Cardiac muscle cell (in vitro differentiated cells and primary cell): ENCODE measurements around the gene VPS41. TPM values are rescaled to one million over a fixed set of nuclear protein-coding genes. Genes with fewer than 3 reads are reported as not detected.
A peak's percentile ranks its signal among the peaks of the same experiment; 100 is the strongest.

Experiments used
- DNase-seq, 2 donors: peaks; one replicate each; pipeline versions ENCODE4 v3.0.0 to v3.0.0-alpha.2; 2010 to 2017; ENCODE audit warnings: low read depth in 1 of 2, low spot score in 1 of 2
- H3K27ac ChIP-seq: fragments of 200-600 bp; sonication (generic); 2 replicates; pipeline ENCODE4 v1.5.1; 2016
- H3K27me3 ChIP-seq: fragments of 200-600 bp; sonication (generic); 2 replicates; pipeline ENCODE4 v1.6.0; 2016; ENCODE audit warnings: control low read depth
- H3K36me3 ChIP-seq: fragments of 200-600 bp; sonication (generic); 2 replicates; pipeline ENCODE4 v1.5.1; 2016; ENCODE audit warnings: control low read depth
- H3K4me1 ChIP-seq: fragments of 200-600 bp; sonication (generic); 2 replicates; pipeline ENCODE4 v1.8.1; 2017; ENCODE audit warnings: low read depth, mild to moderate bottlenecking, mixed run types
- H3K4me3 ChIP-seq: fragments of 200-600 bp; sonication (generic); 2 replicates; pipeline ENCODE4 v1.5.1; 2016; ENCODE audit warnings: mild to moderate bottlenecking
- H3K9me3 ChIP-seq: fragments of 200-600 bp; sonication (generic); 2 replicates; pipeline ENCODE4 v1.5.1; 2017; ENCODE audit warnings: low read depth, mild to moderate bottlenecking, control low read depth
- polyA plus RNA-seq: library from polyadenylated mRNA; unstranded; fragments of >200 nt; fragmentation: Nextera tagmentation; extraction: Ambion mirVana; gene quantifications from 2 replicates; pipeline ENCODE4 v1.2.1, GENCODE V29; 2016
- total RNA-seq: library from RNA; depleted of rRNA; stranded (reverse); fragments of >200 nt; gene quantifications from 2 replicates; pipeline ENCODE4 v1.2.3, GENCODE V29; 2016
- TF ChIP-seq, protein P1 (sequence below): IDR thresholded peaks from 2 replicates; pipeline ENCODE4 v1.5.1; 2012; ENCODE audit warnings: low read depth, mild to moderate bottlenecking, low read length

VPS41 gene
- total and polyA plus RNA-seq, 2 experiments from 2014 or later, result 31.3 to 73.7 TPM

DNA sequence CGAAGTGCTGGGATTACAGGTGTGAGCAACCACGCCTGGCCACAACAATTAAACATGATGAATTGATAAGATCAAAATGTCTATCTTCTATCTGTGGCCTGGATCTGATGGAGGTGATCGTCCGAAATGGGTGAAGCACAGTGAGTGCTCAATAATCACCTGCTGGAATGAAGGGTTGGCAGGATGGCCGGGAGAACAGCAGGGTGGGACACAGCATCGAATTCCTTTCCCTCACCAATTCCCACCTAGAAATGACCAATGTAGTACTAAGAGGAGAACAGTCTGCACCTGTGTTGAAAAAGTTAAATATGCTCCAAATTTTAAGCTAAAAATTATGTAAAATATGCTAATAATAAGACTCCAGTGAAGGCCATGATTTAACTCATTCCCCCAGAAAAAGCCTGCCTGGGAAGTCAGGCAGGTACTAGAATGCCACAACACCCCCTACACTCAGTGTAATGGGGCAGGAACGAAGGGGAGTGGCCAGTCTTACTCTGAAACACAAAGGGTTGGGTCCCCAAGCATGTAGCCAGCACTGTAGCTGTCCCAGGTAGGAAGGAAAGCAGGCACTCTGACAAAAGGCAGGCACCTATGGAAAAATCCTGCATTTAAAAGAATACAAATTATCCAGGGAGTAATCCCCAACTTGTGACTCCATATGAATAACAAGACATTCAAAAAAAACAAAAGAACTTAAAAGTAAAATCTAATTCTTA, 110.3 kb downstream of the VPS41 start:
- H3K9me3 ChIP-seq, result no peaks in the 10 kb centered on the region
- no peaks in the 10 kb centered on the region for H3K27me3 ChIP-seq
- H3K4me3 ChIP-seq, result no peak overlapping the region
- TF ChIP-seq, protein P1, sequence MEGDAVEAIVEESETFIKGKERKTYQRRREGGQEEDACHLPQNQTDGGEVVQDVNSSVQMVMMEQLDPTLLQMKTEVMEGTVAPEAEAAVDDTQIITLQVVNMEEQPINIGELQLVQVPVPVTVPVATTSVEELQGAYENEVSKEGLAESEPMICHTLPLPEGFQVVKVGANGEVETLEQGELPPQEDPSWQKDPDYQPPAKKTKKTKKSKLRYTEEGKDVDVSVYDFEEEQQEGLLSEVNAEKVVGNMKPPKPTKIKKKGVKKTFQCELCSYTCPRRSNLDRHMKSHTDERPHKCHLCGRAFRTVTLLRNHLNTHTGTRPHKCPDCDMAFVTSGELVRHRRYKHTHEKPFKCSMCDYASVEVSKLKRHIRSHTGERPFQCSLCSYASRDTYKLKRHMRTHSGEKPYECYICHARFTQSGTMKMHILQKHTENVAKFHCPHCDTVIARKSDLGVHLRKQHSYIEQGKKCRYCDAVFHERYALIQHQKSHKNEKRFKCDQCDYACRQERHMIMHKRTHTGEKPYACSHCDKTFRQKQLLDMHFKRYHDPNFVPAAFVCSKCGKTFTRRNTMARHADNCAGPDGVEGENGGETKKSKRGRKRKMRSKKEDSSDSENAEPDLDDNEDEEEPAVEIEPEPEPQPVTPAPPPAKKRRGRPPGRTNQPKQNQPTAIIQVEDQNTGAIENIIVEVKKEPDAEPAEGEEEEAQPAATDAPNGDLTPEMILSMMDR, result no peak
- peak in 1 of 2 donors; percentile 23 for DNase-seq
- H3K4me1 ChIP-seq, result no peaks in the 10 kb centered on the region
- H3K36me3 ChIP-seq, result no peaks in the 10 kb centered on the region
- H3K27ac ChIP-seq, result no peak overlapping the region

DNA sequence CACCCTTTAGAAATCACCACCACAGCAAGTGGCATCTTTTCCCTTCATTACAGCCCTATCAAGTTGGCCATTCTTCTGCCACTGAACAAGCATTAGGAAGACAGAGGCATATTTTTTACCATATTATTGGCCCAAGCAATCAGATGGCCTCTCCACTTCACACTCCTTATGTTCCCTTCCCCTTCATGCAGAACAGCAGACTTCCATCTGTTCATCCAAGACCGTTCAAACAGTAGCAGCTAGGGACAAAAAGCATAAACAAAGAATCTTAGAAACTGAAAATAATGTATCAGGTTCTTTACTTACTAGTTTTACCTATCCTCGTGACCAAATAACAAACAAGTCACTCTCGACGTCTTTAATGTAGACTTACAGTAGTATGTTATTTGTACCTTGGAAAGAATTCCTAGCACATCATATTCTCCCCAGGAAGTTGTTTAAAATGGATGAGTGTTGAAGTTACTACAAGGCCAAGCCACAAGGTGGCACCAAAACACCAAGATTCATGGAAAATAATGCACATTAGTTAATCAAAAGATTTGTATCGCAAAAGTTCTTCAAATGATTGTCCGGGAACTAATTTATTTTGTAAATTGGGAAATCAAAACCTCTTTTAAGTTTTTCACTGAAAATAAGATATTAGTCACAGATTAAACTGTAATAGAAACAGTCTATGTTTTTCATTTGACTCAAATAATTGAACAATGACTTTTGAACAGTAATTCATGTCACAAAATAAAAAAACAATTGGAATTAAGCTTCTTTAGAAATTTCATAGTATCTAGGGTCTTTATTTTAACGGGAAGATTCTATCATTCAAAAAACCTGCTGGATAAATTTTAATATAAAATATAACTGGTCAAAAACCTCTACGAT, 112.1 kb downstream of the VPS41 start:
- H3K4me3 ChIP-seq, result no peak overlapping the region
- no peaks in the 10 kb centered on the region for H3K4me1 ChIP-seq
- DNase-seq, result peak; percentile 63 to 65
- no peaks in the 10 kb centered on the region for H3K9me3 ChIP-seq
- no peaks in the 10 kb centered on the region for H3K36me3 ChIP-seq
- no peak overlapping the region for H3K27ac ChIP-seq
- TF ChIP-seq, protein P1, result peak; percentile 68
- H3K27me3 ChIP-seq, result no peaks in the 10 kb centered on the region

DNA sequence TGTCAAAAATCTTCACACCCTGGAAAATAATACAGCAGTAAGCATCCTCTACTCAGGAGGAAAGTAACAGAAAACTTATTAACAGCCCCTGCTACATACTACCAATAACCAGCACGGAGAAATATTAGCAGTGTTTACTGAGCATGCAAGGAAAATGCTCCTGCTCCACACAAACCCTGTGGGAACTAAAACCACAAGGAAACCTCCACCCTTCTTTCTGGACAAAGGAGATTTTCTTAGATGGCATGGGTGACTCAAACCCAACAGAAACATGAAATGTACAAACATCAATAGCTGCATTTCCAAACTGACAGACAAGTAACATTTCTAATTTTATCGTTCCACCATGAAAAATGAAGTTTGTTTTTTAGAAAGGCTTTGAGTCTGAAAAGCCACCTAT, 113.4 kb downstream of the VPS41 start:
- Histone ChIP-seq H3K36me3 (no peaks in the 10 kb centered on the region), H3K4me3 (no peak overlapping the region), H3K27me3 (no peaks in the 10 kb centered on the region), H3K9me3 (no peaks in the 10 kb centered on the region), H3K4me1 (no peaks in the 10 kb centered on the region), H3K27ac (no peak overlapping the region)
- TF ChIP-seq, protein P1, result no peak
- DNase-seq, result no peak

DNA sequence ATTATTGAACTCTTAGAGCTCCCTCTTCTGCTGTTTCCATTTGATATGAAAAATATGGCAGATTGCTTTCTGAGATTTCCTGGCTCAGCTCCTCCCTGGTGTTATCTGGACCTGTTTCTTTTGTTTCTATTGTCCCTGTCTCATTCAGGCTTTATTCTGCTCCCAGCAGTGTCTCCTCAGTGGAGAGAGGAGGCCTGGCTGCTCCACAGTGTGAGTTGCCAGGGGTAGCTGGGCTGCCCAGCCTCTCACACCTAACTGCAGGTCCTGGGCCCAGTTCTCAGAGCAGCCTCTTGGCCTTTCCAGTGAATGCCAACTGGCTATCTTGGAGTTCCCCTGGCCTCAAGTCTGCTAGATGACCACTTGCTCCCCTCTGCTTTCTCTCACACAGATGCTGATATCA, 127.0 kb downstream of the VPS41 start:
- DNase-seq, result no peak
- TF ChIP-seq, protein P1, result no peak
- Histone ChIP-seq H3K27me3 (no peaks in the 10 kb centered on the region), H3K36me3 (no peaks in the 10 kb centered on the region), H3K9me3 (no peaks in the 10 kb centered on the region), H3K27ac (no peak overlapping the region), H3K4me3 (no peak overlapping the region), H3K4me1 (peaks cover 3% of the 10 kb centered on the region)

DNA sequence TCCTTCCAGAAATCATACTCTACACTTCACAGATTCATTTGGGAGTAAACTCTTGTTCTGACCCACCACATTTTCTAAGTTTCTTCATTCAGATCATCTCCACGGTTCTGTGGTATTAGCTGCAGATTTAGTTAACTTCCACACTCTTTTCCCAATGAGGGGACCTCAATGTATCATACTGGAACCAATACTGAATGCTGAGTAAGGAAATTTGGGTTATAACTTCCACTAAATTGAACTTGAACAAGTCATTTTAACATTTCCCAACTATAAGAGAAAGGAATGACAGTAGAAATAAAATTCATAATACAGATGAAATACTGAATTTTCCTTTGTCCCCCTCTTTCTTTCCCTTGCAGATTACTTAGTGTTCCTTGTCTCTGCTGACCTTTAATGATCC, 131.4 kb downstream of the VPS41 start:
- Histone ChIP-seq H3K4me3 (no peak overlapping the region), H3K27ac (no peak overlapping the region), H3K36me3 (peaks cover 13% of the 10 kb centered on the region), H3K4me1 (no peaks in the 10 kb centered on the region), H3K9me3 (no peaks in the 10 kb centered on the region), H3K27me3 (no peaks in the 10 kb centered on the region)
- no peak for DNase-seq
- TF ChIP-seq, protein P1, result no peak
